Stimulated activated CD8-positive, alpha-beta memory T cell treated with anti-CD3 and anti-CD28 coated beads, Interleukin-12 subunit alpha, Interleukin-12 subunit beta, amount 100 ng/mL, for 1 hour (primary cell): Measurements from ENCODE around the gene LIF.
A peak's percentile ranks its signal among the peaks of the same experiment; 100 is the strongest.
"Not testable (repeated sequence)": the region's sequence is repeated elsewhere in the genome, so short reads cannot be mapped to it uniquely, and the experiment has no call there.

Experiments used
- DNase-seq: peaks from one replicate; pipeline ENCODE4 v3.0.0-alpha.2; 2020; ENCODE audit warnings: low read depth

The LIF gene

DNA sequence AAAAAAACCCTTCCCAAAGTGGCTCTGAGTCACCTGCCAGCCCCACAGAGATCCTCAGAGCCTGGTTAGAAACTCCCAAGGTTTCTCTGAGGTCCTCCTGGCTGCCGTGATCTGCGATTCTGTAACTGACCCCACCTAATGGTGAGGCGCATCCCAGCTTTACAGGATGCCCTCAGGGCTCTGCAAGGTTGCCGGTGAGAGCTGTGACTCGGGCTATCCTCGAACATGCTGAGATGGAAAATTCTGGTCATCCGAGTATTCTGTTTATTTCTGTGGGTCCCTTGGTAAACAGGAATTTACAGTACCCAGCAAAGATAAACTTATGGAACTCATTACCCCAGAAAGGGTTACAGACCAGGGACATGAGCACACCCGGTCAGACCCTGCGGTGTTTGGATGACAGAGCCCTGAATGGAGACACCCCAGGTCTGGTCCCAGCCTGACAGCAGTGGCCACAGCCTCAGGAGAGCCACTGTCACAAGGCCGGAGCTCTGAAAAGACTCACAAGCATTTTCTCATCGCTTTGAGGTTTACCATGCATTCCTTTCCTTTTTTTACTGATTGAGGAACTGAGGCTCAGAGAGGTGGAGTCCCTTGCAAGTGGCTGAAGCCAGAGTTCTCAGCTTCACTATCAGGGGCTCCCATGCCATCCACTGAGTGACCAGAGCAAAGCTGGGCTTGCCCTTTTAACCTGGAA, 22.2 kb downstream of the LIF start:
- DNase-seq: no peak

DNA sequence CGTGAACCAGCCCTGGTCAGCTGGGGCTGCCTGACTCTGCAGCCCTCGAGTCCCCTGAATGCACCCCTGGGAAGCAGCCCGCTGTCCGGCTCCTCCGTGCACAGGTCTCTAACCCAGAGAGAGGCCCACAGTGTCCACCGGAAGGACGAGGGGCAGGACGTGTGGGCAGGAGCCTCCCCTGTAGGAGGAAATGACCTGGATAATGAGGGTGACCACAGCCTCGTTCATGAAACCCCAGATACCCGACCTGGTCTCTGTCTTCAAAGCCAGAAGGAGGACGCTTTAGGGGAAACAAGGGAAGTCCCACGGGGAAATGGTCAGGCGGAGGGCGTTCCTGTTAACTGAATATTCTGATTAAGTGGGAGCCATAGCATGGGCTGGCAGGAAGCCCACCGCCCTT, 23.3 kb downstream of the LIF start:
- DNase-seq: no peak

DNA sequence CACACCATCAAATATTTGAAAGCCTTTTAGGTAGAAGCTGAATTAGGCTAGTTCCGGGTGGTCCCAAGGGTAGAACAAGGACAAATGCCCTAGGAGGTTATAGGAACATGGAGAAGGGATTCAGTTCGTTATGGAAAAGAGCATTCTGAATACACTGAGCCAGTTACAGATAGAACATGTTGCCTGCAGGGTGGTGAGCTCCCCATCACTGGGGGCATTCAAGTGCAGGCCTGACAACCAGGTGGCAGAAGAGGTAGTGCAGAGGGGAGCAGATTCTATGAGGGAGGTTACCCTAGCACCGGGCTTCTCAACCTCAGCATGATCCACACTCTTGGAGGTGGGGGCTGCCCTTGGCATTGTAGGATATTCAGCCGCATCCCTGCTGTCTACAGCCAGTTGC, 24.2 kb downstream of the LIF start:
- no peak for DNase-seq

DNA sequence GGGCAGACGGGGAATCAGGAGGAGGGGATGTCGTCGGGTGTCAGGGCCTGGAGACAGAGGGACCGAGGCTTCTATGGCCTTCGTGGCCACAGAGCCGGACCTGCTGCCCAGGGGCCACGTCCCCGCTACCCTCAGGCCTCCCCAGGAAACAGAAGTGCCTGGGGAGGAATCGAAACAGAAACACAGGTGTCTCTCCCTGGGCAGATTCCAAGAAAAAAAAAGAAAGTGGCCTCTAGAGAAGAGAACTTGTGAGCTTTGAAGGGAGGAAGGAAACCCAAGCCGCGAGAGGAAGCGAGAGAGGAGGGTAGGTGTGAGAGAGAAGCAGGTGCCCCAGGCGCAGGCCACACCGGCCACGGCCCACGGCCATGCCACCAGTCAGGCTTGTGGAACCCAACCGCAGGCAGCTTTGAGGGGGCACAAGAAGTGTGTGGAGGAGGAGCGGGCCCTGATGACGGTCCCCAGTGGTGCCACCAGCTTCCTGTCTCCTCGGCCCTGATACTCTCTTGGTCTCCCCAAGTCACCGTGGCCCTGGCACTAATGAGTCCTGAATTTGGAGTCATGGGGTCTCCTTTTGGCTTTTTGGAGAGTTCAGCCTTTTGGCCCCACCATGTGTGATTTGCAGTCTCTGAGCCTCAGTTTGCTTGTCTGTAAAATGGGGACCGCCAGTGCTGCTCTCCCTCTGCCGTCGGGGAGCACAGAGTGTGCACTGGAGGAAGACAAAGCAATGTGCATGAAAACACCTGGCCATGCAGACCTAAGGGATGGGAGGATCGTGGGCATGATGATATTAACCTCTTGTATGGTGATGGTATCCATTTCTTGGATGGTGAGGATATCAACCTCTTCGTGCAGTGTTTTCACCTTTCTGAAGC, 25.2 kb downstream of the LIF start:
- DNase-seq: peak; percentile 37

DNA sequence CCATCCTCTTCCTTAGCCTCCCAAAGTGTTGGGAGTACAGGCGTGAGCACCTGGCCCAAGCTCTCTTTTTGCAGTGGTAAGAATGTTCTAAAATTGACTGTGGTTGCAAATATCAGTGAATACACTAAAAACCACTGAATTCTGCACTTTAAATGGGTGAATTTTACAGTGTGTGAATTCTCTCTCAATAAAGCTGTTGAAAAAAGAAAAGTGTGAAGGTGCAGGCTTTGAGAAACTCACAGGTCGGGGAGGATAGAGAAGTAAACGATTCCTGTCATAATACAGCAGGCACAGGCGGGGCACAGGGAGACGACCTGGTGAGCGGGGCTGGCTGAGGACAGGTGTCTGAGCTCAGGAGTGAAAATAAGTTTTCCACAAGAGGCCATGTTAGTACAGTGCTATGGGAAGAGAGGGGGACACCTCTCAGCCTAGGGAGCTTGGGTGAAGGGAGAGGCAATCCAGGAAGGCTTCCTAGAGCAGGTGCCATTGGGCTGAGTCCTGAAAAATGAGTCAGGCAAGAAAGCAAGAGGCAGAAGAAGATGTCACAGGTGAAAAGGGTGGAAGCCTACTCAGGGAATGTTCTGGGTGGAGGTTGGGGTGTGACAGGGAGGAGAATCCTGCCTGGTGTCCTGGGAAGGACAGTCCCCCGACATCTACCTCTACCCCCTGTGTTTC, 26.1 kb downstream of the LIF start:
- DNase-seq: no peak

DNA sequence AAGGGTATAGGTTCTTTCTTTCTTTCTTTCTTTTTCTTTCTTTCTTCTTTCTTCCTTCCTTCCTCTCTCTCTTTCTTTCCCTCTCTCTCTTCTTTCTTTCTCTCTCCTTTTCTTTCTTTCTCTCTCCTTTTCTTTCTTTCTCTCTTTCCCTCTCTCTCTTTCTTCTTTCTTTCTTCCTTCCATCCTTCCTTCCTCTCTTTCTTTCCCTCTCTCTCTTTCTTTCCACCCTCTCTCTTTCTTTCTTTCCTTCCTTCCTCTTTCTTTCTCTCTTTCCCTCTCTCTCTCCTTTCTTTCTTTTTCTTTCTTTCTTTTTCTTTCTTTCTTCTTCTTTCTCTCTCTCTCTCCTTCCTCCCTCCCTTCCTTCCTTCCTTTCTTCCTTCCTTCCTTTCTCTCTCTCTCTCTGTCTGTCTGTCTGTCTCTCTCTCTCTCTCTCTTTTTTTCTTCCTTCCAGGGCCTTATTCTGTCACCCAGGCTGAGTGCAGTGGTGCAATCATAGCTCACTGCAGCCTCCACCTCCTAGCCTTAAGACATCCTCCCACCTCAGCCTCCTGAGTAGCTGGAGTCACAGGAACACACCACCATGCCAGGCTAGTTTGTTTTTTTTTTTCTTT, 26.8 kb downstream of the LIF start:
- no peak for DNase-seq

DNA sequence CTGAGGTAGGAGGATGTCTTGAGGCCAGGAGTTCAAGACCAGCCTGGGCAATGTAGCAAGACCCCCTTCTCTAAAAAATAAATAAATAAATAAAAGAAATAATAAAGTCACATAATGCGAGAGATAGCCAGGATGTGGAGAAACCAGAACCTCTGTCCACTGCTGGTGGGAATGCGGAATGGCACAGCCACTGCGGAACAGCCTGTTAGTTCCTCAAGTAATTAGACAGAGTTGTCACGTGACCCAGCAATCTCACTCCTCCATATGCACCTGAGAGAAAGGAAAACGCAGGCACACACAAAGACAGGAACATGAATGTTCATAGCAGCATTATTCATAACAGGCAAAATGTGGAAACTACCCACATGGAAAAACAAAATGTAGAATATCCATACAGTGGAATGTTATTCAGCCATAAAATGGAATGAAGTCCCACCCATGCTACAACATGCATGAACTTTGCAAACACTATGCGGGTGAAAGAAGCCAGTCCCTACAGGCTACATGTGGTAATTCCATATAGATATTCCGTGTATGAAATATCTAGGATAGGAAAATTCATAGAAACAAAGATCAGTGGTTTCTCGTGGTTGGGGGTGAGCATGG, 27.4 kb downstream of the LIF start:
- no peak for DNase-seq

DNA sequence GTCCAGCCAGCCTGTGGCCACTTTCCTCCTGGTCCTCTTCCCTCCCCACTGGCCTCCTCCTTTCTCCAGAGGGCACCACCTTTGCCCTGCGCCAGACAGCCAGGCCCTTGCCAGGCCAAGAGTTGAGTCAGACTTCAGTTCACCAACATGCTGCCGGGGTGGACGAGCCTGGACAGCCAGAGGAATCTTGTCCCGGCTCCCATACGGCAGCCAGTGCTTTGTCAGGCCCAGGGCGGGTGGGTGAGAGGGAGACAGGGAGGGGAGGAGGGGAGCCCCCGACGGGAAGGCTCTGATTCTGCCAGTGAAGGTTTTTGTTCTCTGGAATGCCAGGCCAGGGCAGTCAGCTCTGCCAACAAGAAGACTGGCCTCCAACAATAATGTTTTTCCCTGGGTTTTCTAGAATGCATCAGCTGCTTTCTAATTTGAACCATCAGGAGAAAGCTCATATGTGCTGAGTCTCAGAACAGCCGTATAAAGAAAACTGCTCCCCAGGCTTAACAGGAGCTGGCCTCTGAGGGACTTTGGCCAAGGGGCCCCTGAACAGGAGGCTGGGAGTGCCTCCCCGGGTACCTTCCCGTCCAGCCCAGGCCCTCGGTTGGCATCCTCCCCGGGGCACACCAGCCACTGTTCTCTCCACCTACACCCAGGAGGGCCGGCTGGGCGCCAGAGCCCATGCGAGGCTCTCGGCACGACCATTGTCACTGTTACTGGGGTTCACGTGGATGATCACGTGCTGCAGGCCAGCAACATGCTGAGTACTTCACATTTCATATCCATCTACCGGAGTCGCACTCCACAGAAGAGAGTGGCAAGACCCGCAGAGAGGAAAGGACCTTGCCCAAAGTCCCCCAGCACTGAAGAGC, 28.6 kb downstream of the LIF start:
- DNase-seq: no peak

DNA sequence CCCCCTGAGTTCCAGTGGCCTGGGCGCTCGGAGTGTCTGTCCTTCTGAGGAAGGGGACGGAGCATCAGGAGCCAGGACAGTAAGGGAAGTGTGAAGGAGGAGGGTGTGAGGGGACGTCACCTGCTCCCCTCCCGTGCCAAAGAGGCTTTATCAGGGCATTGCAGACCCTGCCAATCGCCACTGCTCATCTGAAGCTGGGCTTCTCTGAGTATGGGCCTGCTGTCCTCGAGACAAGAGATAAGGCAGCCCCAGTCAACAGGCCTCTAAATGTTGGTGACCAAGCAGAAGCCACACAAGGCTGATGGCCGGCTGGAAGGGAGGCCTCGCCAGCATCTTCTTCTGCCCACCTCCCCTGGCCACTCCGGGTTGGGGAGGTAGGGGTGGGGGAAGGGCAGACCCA, 29.8 kb downstream of the LIF start:
- no peak for DNase-seq

DNA sequence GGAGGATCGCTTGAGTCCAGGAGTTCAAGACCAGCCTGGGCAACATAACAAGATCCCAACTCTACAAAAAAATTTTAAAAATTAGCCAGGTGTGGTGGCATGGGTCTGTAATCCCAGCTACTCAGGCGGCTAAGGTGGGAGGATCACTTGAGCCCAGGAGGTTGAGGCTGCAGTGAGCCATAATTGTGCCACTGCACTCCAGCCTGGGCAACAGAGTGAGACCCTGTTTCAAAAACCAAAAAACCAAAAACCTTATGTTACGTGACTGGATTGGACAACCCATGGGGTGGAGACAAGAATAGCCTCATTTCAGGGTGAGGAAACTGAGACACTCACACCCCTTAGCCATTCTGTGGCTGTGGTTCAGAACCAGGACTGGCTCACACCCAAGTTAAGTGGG, 30.3 kb downstream of the LIF start:
- not testable (repeated sequence) for DNase-seq

DNA sequence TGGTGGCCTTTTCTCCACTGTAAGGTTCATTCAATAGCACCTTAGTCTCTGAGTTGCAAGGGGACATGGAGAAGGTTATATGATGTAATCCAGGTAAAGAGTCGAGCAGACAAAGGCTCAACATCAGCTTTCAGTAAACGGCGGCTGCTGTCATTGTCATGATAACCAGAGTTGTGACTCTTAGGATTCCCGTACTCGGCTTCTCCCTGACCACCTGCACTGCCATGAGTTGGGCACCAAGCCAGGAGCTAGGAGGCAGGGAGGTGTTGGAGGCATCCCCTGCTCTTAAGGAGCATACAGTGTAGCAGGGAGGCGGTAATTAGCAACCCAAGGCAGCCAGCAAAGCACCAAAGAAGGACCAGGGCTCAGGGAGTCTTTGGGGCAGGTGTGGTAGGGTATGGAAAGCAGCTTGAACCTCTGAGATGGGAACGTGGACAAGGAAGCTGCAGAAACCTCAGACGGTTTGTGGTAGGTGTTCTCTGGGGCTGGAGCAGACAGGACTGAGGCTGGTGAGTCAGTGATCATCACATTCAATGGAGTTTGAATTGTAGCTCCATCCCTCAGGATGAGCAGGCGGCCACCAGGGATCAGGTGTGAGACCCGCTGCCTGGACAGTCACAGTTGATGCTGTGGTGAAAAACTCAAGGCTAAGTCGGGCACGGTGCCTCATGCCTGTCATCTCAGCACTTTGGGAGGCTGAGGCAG, 31.7 kb downstream of the LIF start:
- DNase-seq: no peak

DNA sequence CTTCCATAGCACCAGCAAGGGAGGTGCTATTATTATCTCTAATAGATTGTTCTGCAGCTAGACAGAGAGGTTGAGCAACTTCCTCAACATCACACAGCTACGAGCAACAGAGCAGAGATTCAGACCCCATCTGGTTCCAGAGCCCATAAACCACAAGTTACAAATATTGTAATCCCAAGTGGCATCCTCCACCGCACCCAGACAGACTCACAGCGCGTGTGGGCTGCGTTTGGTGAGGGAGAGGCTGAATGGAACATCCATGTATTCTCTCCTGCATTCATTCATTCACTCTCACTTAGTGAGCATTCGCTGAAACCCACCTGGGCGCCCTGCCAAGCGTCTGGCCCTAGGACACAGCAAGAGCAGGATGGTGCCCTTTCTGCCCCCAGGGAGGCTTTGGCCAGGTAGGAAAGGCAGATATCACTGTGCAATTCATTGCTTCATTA, 33.5 kb downstream of the LIF start:
- no peak for DNase-seq

DNA sequence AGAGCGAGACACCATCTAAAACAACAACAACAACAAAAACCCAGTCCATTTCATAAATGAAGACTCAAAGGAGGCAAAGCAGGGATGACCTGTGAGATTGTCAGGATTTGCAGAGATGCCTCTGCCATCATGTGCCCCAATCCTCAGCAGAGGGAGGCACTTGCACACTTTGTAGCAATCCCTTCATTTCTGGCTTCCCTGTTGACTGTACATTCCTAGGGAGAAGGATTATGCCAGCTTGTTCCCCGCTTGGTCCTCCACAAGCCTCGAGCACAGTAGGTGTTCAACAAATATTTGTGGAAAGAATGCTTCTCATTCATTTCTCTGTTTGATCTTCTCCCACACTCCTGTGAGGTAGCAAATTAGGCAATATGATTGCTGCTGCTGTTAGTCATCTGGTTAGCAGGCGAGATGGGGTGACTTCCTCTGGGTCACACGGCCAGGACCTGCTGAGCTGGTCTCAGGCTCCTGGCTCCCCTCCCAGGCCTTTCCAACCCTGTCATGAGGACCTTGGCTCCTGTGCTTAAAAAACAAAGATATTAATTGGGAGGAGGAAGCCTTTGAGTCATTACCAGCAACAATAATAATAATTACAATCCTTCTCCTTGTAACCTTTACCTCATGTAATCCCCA, 34.1 kb downstream of the LIF start:
- DNase-seq: no peak

DNA sequence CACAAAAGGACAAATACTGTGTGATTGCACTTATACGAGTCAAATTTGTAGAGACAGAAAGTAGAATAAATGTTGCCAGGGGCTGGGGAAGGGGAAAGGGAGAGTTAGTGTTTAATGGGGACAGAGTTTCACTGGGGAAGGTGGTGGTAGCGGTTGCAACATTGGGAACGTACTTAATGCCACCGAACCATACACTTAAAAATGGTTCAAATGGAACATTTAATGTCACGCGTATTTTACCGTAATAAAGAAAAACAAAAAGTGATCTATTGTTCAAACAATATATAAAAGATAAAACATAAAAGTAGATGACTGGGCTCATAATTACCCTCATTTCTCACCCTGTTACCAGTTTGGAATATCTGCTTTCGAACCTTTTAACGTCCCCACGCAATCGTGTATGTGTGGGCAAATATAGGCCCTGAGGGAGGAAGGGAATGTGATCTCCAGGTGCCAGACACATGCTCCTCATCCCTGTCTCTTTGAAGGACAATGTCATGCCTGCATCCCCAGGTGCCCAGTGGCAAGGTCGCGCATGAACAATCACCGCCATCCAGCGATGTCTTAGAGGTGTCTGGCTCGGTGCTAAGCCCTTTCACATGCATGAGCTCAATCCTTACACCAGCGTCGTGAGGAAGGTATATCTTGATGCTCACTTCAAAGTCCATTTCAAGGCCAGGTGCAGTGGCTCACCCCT, 35.3 kb downstream of the LIF start:
- no peak for DNase-seq

DNA sequence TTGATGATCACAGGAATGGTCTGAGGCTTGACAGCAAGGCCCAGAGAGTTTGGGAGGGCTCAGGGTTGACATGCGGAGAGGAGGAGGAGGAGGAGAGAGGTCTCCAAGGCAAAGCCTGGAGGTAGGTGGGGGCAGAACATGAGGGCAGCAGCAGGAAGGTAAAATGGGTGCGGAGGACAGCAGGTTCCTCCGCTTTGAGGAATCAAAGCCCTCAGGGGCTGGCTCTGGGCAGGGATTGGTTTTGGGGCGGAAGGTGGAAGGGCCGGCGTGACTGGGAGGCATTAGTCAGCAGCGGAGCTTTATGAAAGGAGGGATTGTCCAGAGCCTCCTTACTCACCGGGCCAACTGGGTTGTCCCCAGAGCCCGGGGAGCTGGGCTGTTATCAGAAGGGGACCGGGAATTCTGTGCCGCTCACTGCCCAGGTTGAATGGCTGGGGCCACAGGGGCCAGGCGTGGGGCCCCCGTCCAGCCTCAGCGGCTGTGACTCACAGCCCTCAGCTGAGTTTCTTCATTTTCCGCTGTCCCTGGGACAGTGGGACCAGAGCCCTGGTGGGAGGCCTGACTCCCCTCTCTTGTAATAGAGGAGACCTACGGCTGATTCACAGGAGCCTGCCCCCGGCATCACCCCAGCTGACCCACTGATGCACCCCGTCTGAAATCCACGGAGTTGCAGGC, 36.2 kb downstream of the LIF start:
- DNase-seq: no peak

DNA sequence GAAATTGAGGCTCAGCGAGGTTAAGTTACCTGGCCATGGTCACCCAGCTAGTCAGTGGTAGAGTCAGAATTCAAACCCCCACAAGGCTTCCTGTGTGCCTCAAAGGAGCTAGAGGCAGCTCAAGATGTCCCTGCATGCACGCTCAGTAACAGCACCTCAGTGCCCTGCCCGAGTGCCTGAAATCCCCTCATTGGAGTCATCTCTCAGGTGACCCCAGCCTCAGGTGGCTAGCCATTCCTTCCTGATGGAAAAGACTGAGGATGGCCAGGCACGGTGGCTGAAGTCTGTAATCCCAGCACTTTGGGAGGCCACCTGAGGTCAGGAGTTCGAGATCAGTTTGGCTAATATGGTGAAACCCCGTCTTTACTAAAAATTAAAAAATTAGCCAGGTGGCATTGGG, 36.9 kb downstream of the LIF start:
- no peak for DNase-seq

DNA sequence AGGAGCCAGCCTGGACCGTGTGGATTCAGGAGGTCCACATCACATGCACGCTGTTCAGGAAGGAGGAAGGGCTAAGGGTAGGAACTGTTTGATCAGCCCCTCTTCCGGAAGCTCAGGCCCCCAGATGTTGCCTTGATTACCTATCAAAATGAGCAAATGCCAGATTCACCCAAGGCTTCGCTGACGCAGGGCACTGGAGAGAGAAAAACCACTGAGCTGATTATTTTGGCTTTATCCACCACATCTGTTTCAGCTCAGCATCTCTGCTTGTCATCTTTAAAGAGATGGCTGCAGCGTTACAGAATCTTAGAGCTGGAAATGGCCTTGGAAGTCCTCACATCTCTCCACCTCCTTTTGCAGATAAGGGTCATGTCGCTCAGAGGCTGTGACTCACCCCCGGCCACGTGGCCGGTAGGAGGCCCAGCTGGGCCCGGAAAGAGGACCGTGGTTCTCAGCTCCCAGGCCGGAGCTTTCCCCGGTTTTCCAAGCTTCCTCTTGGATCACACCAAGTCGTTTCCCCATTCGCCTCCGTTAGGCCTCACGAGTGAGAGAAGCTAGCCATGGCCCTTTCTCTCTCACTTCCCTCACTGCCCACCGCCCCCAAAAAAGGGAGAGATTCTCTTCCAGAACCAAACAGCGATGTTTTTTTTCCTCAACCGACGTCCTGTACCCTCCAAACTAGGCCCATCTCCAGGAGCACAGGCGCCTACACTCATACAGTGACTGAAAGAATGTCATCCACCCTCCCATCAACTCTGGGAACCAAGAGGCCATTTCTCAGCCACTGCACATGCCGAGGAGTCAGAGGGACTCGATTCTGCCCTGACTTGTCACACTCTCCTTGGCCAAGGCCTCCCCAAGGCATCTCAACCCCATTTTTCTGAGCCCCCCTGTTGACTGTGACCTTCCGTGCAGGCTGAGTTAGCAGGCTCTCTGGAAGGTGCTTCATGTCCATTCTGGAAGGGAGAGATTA, 37.6 kb downstream of the LIF start:
- DNase-seq: no peak

DNA sequence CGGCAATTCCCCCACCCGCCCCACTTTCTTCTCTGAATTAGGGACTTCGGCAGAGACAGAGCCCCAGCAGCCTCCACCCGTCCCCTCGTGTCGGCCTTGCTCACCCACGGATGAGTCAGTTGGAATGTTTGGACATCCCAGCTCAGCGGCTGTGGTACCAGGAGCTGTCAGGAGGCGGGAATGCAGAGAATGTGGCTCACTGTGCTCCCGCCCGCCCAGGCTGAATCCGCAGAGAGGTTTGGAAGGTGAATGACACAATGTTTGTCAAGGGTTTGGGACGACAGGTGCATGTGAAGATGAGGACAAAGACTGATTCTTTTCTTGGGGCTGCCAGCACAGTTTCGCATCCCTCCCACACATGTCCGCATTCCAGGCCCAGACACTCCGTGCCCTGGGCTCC, 39.6 kb downstream of the LIF start:
- DNase-seq: no peak
